Loucy (cell line): ENCODE measurements around the gene SMURF2.

ENCODE experiments used
- H2AFZ ChIP-seq: fragments of 200-600 bp; sonication (generic); 2 replicates; pipeline ENCODE4 v1.6.0; 2016; ENCODE audit warnings: antibody characterized with exemption, mild to moderate bottlenecking, low read length, moderate library complexity
- H3F3A ChIP-seq: fragments of 200-600 bp; 2 replicates; pipeline ENCODE4 v1.6.0; 2016; ENCODE audit warnings: antibody characterized with exemption, low read depth, mild to moderate bottlenecking
- H3K27me3 ChIP-seq: fragments of 200-600 bp; sonication (generic); 2 replicates; pipeline ENCODE4 v1.6.1; 2014; ENCODE audit warnings: low read length, mild to moderate bottlenecking; ENCODE audit not compliant: insufficient read depth, poor library complexity, severe bottlenecking
- H3K36me3 ChIP-seq: fragments of 200-600 bp; sonication (generic); 2 replicates; pipeline ENCODE4 v1.6.1; 2016; ENCODE audit warnings: low read length; ENCODE audit not compliant: insufficient read depth
- H3K4me1 ChIP-seq: fragments of 200-600 bp; sonication (generic); 2 replicates; pipeline ENCODE4 v1.5.1; 2014; ENCODE audit warnings: low read length, mild to moderate bottlenecking; ENCODE audit not compliant: insufficient read depth, poor library complexity, severe bottlenecking
- H3K4me2 ChIP-seq: fragments of 200-600 bp; sonication (generic); 2 replicates; pipeline ENCODE4 v1.6.0; 2014; ENCODE audit warnings: antibody characterized with exemption, low read length, low read depth, mild to moderate bottlenecking; ENCODE audit not compliant: poor library complexity, severe bottlenecking
- H3K4me3 ChIP-seq: fragments of 200-600 bp; sonication (generic); 2 replicates; pipeline ENCODE4 v1.5.1; 2014; ENCODE audit warnings: low read length, mild to moderate bottlenecking, mixed read lengths; ENCODE audit not compliant: poor library complexity, severe bottlenecking
- H3K79me2 ChIP-seq: fragments of 200-600 bp; sonication (generic); 2 replicates; pipeline ENCODE4 v1.6.1; 2014; ENCODE audit warnings: low read length; ENCODE audit not compliant: insufficient read depth
- H3K9ac ChIP-seq: fragments of 200-600 bp; sonication (generic); 2 replicates; pipeline ENCODE4 v1.6.0; 2014; ENCODE audit warnings: mild to moderate bottlenecking, low read depth, low read length, moderate library complexity; ENCODE audit not compliant: poor library complexity, severe bottlenecking
- H3K9me2 ChIP-seq: fragments of 200-600 bp; sonication (generic); replicated peaks from 2 replicates; pipeline ENCODE4 v1.6.1; 2016; ENCODE audit warnings: low read depth, low read length, mixed read lengths
- H3K9me3 ChIP-seq: fragments of 200-600 bp; sonication (generic); 2 replicates; pipeline ENCODE4 v1.6.1; 2014; ENCODE audit warnings: mild to moderate bottlenecking, antibody characterized with exemption, low read length, low read depth; ENCODE audit not compliant: insufficient read depth
- H4K20me1 ChIP-seq: fragments of 200-600 bp; sonication (generic); 2 replicates; pipeline ENCODE4 v1.6.0; 2014; ENCODE audit warnings: antibody characterized with exemption, low read length, mild to moderate bottlenecking; ENCODE audit not compliant: insufficient read depth, poor library complexity, severe bottlenecking
- CTCF ChIP-seq: fragments of 200-600 bp; sonication (generic); conservative IDR thresholded peaks from 2 replicates; pipeline ENCODE4 v1.5.1; 2014; ENCODE audit warnings: mild to moderate bottlenecking, antibody characterized with exemption, low read length
- EZH2phosphoT487 ChIP-seq: fragments of 200-600 bp; IDR thresholded peaks from 2 replicates; pipeline ENCODE4 v1.6.1; 2018; ENCODE audit warnings: antibody characterized with exemption, mild to moderate bottlenecking, moderate library complexity, borderline replicate concordance

SMURF2 gene

GRCh38 chr17:64622931-64623654 lies 39.0 kb downstream of the SMURF2 start:
- Histone ChIP-seq H3K9me2 (no peaks in the 10 kb centered on the region), H2AFZ (no peak overlapping the region), H3F3A (no peaks in the 10 kb centered on the region), H3K4me2 (no peak overlapping the region), H3K36me3 (peaks cover 11% of the 10 kb centered on the region; the same call in 1 of the 2 replicates), H3K4me3 (no peak overlapping the region), H3K9me3 (no peaks in the 10 kb centered on the region), H4K20me1 (peaks cover 72% of the 10 kb centered on the region), H3K27me3 (no peaks in the 10 kb centered on the region), H3K4me1 (peaks cover 14% of the 10 kb centered on the region), H3K79me2 (peaks cover 93% of the 10 kb centered on the region), H3K9ac (no peak overlapping the region)
- no peak for TF ChIP-seq CTCF
- no peak for TF ChIP-seq EZH2phosphoT487

GRCh38 chr17:64621772-64622171 lies 40.3 kb downstream of the SMURF2 start:
- peaks cover 14% of the 10 kb centered on the region for H3K4me1 ChIP-seq

GRCh38 chr17:64618848-64619247 lies 43.3 kb downstream of the SMURF2 start:
- no peak overlapping the region for H3K9ac ChIP-seq
- H3K4me1 ChIP-seq = peaks cover 14% of the 10 kb centered on the region
- no peak overlapping the region for H2AFZ ChIP-seq
- no peak overlapping the region for H3K4me3 ChIP-seq
- H3K4me2 ChIP-seq = no peak overlapping the region
- H3K27me3 ChIP-seq = no peaks in the 10 kb centered on the region
- no peaks in the 10 kb centered on the region for H3F3A ChIP-seq
- TF ChIP-seq EZH2phosphoT487 (no peak), CTCF (no peak)
- H3K9me3 ChIP-seq = no peaks in the 10 kb centered on the region
- H3K79me2 ChIP-seq = peaks cover 94% of the 10 kb centered on the region
- H3K36me3 ChIP-seq = peaks cover 4% of the 10 kb centered on the region; the same call in 1 of the 2 replicates
- no peaks in the 10 kb centered on the region for H3K9me2 ChIP-seq
- H4K20me1 ChIP-seq = peaks cover 78% of the 10 kb centered on the region

More at GRCh38 chr17:64621772-64622171, 40.3 kb downstream of the SMURF2 start:
- H3K79me2 ChIP-seq = peaks cover 93% of the 10 kb centered on the region
- peaks cover 11% of the 10 kb centered on the region; the same call in 1 of the 2 replicates for H3K36me3 ChIP-seq
- H3K9me3 ChIP-seq = no peaks in the 10 kb centered on the region
- no peaks in the 10 kb centered on the region for H3K27me3 ChIP-seq
- no peak overlapping the region for H3K4me2 ChIP-seq
- H2AFZ ChIP-seq = no peak overlapping the region
- peaks cover 75% of the 10 kb centered on the region for H4K20me1 ChIP-seq
- no peak for TF ChIP-seq EZH2phosphoT487
- no peak for TF ChIP-seq CTCF
- H3K4me3 ChIP-seq = no peak overlapping the region
- H3F3A ChIP-seq = no peaks in the 10 kb centered on the region
- H3K9me2 ChIP-seq = no peaks in the 10 kb centered on the region
- no peak overlapping the region for H3K9ac ChIP-seq
